Esophagus squamous epithelium (tissue), 5 donors: ENCODE measurements around the gene CDH24. TPM values are rescaled to one million over a fixed set of nuclear protein-coding genes. Genes with fewer than 3 reads are reported as not detected.

Experiments used
- DNase-seq: peaks from one replicate; lab custom pipeline; 2025; lab: John Stamatoyannopoulos, UW
- H3K27ac ChIP-seq, 4 donors: fragments of 200-600 bp; sonication (generic); one replicate each; pipeline ENCODE4 v1.5.1; 2016 to 2019; ENCODE audit warnings: mild to moderate bottlenecking in 1 of 4
- H3K27me3 ChIP-seq, 4 donors: fragments of 200-600 bp; sonication (generic); 1 replicate in 3 of 4; 2 replicates in 1 of 4; pipeline versions ENCODE4 v1.5.1 to v1.6.0; 2017 to 2021; ENCODE audit warnings: antibody characterized with exemption in 1 of 4
- H3K36me3 ChIP-seq, 3 donors: fragments of 200-600 bp; sonication (generic); one replicate each; pipeline ENCODE4 v1.5.1; 2016 to 2019
- H3K4me1 ChIP-seq, 3 donors: fragments of 200-600 bp; sonication (generic); one replicate each; pipeline ENCODE4 v1.5.1; 2017 to 2019
- H3K4me3 ChIP-seq, 4 donors: fragments of 200-600 bp; sonication (generic); 1 replicate in 3 of 4; 2 replicates in 1 of 4; pipeline ENCODE4 v1.5.1; 2016 to 2019; ENCODE audit warnings: mild to moderate bottlenecking in 2 of 4, moderate library complexity in 1 of 4
- H3K9me3 ChIP-seq, 3 donors: fragments of 200-600 bp; sonication (generic); one replicate each; pipeline ENCODE4 v1.5.1; 2016 to 2019
- POLR2A ChIP-seq, 4 donors: fragments of 450-650 bp; IDR thresholded peaks; one replicate each; pipeline ENCODE4 v1.6.1; 2017; ENCODE audit warnings: antibody characterized with exemption in 4 of 4, mild to moderate bottlenecking in 4 of 4, moderate library complexity in 3 of 4
- WGBS, 2 donors: methylation state at CpG; one replicate each; pipeline ENCODE4 v1.1.5; 2018; 5-methylcytosine and 5-hydroxymethylcytosine counted together
- intact Hi-C: fragments of 100-400 bp; cut with DNase I; formaldehyde crosslinking; loops from one replicate; pipeline ENCODE4 v1.15.0; 2022
- total RNA-seq, 4 donors: library from RNA; depleted of rRNA; stranded (reverse); fragments of >200 nt; gene quantifications; one replicate each; pipeline ENCODE4 v1.1.0, GENCODE V29; 2016
- TF ChIP-seq, protein P1 (sequence below), 6 experiments: fragments of 450-650 bp in 4 of 6; fragments of 200-600 bp in 2 of 6; sonication (generic) in 2 of 6; IDR thresholded peaks; one replicate each; pipeline ENCODE4 v1.5.1; 2016 to 2019; ENCODE audit warnings: antibody characterized with exemption in 6 of 6, mild to moderate bottlenecking in 4 of 6, moderate library complexity in 4 of 6
- donor health status: DM: yes; HTN: yes; CAD: no.

Gene CDH24
- total RNA-seq, 4 donors from 2014 or later, result 3.4 to 6.7 (median 4.8) TPM

GRCh38 chr14:23068789-23069412, 11.6 kb upstream of the CDH24 start:
- H3K27ac ChIP-seq, result peak overlapping the region in 3 of 4 donors; percentile 15 to 55 (median 19)
- intact Hi-C loops, result no loop called here
- peaks cover 34 to 76% (median 38%) of the 10 kb centered on the region in 3 donors for H3K36me3 ChIP-seq

GRCh38 chr14:23067847-23068788, 10.8 kb upstream of the CDH24 start:
- intact Hi-C loops, result no loop called here
- Histone ChIP-seq H3K4me3 (no peak overlapping the region), H3K4me1 (peaks cover 26 to 56% (median 29%) of the 10 kb centered on the region in 3 donors), H3K27me3 (no peaks in the 10 kb centered on the region), H3K9me3 (no peaks in the 10 kb centered on the region), H3K27ac (peak overlapping the region in 2 of 4 donors; percentile 12 to 55), H3K36me3 (peaks cover 35 to 76% (median 46%) of the 10 kb centered on the region in 3 donors)
- no peak for TF ChIP-seq POLR2A (IDR thresholded peaks at IDR 0.05)
- TF ChIP-seq, protein P1, sequence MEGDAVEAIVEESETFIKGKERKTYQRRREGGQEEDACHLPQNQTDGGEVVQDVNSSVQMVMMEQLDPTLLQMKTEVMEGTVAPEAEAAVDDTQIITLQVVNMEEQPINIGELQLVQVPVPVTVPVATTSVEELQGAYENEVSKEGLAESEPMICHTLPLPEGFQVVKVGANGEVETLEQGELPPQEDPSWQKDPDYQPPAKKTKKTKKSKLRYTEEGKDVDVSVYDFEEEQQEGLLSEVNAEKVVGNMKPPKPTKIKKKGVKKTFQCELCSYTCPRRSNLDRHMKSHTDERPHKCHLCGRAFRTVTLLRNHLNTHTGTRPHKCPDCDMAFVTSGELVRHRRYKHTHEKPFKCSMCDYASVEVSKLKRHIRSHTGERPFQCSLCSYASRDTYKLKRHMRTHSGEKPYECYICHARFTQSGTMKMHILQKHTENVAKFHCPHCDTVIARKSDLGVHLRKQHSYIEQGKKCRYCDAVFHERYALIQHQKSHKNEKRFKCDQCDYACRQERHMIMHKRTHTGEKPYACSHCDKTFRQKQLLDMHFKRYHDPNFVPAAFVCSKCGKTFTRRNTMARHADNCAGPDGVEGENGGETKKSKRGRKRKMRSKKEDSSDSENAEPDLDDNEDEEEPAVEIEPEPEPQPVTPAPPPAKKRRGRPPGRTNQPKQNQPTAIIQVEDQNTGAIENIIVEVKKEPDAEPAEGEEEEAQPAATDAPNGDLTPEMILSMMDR (IDR thresholded peaks at IDR 0.05), result no peak
- DNase-seq, result no peak
- 60 to 73% methylated on average over 10 to 13 of the region's 14 CpGs for WGBS, 2 donors

More at GRCh38 chr14:23068789-23069412, 11.6 kb upstream of the CDH24 start:
- Histone ChIP-seq H3K4me1 (peaks cover 26 to 57% (median 29%) of the 10 kb centered on the region in 3 donors), H3K9me3 (no peaks in the 10 kb centered on the region), H3K27me3 (no peaks in the 10 kb centered on the region), H3K4me3 (no peak overlapping the region)
- TF ChIP-seq, protein P1 (IDR thresholded peaks at IDR 0.05), result peak; percentile 93 to 98 (median 97)
- no peak for TF ChIP-seq POLR2A (IDR thresholded peaks at IDR 0.05)
- WGBS, 2 donors, result 21 to 27% methylated on average over 8 of the region's 8 CpGs
- no peak for DNase-seq

GRCh38 chr14:23066855-23067744, 9.8 kb upstream of the CDH24 start:
- TF ChIP-seq, protein P1 (IDR thresholded peaks at IDR 0.05), result no peak
- no peak for TF ChIP-seq POLR2A (IDR thresholded peaks at IDR 0.05)
- no peak for DNase-seq
- 85 to 89% methylated on average over 16 of the region's 23 CpGs for WGBS, 2 donors
- no peak overlapping the region for H3K27ac ChIP-seq
- H3K9me3 ChIP-seq, result no peaks in the 10 kb centered on the region
- intact Hi-C loops, result no loop called here
- H3K4me1 ChIP-seq, result peaks cover 25 to 54% (median 28%) of the 10 kb centered on the region in 3 donors
- H3K27me3 ChIP-seq, result no peaks in the 10 kb centered on the region
- no peak overlapping the region for H3K4me3 ChIP-seq
- H3K36me3 ChIP-seq, result peaks cover 42 to 76% (median 51%) of the 10 kb centered on the region in 3 donors

GRCh38 chr14:23066368-23066767, 9.0 kb upstream of the CDH24 start:
- H3K27me3 ChIP-seq, result no peaks in the 10 kb centered on the region
- no peak overlapping the region for H3K4me3 ChIP-seq
- no peak for DNase-seq
- no peak for TF ChIP-seq POLR2A (IDR thresholded peaks at IDR 0.05)
- TF ChIP-seq, protein P1 (IDR thresholded peaks at IDR 0.05), result no peak
- 76% methylated on average over 3 of the region's 3 CpGs for WGBS, 2 donors
- intact Hi-C loops, result no loop called here
- H3K27ac ChIP-seq, result no peak overlapping the region
- H3K36me3 ChIP-seq, result peaks cover 45 to 82% (median 55%) of the 10 kb centered on the region in 3 donors
- peaks cover 21 to 50% (median 25%) of the 10 kb centered on the region in 3 donors for H3K4me1 ChIP-seq
- no peaks in the 10 kb centered on the region for H3K9me3 ChIP-seq
